ENCODE data around the gene PRDM16. TPM values are rescaled to one million over a fixed set of nuclear protein-coding genes. Genes with fewer than 3 reads are reported as not detected.

PRDM16 gene
- total and polyA plus RNA-seq, 2 donors (not counting 1 experiment from before 2014, with no cell fraction given), result 0.03 to 0.12 TPM

GRCh38 chr1:3469104-3469848 is 400.3 kb downstream of the PRDM16 start:
- Histone ChIP-seq H3K4me3 (ENCODE audit: control extremely low read depth in 1 of 5, extremely low read depth in 1 of 5, insufficient read depth in 1 of 5, low read depth in 2 of 5, low read length in 4 of 5) (no peak overlapping the region), H2AFZ (ENCODE audit: insufficient read depth, low read depth, low read length, poor library complexity, severe bottlenecking) (no peak overlapping the region), H3K27ac (ENCODE audit: low read length in 2 of 2) (no peak overlapping the region), H3K4me1 (ENCODE audit: control insufficient read depth in 2 of 2, insufficient read depth in 2 of 2, low read length in 2 of 2) (no peaks in the 10 kb centered on the region), H3K79me2 (ENCODE audit: control insufficient read depth, insufficient read depth, low read length) (no peaks in the 10 kb centered on the region), H3K27me3 (replicated peaks in 1 of 4; ENCODE audit: control extremely low read depth in 1 of 4, control insufficient read depth in 3 of 4, insufficient read depth in 4 of 4, low read length in 3 of 4) (no peaks in the 10 kb centered on the region), H3K36me3 (replicated peaks in 1 of 2; ENCODE audit: control extremely low read depth in 1 of 2, control insufficient read depth in 1 of 2, extremely low read depth in 1 of 2, insufficient read depth in 2 of 2, low read length in 1 of 2) (no peaks in the 10 kb centered on the region), H3K9me3 (ENCODE audit: control extremely low read depth in 1 of 3, control insufficient read depth in 2 of 3, insufficient read depth in 1 of 3, low read length in 2 of 3) (peaks cover 0 to 2% (median 0%) of the 10 kb centered on the region in 3 donors), H3K4me2 (replicated peaks; ENCODE audit: low read depth, low read length, poor library complexity, severe bottlenecking) (no peak overlapping the region), H3K9ac (ENCODE audit: low read length) (no peak overlapping the region), H4K20me1 (ENCODE audit: control insufficient read depth, insufficient read depth, low read length, poor library complexity, severe bottlenecking) (no peaks in the 10 kb centered on the region)
- no peak for TF ChIP-seq CTCF (IDR thresholded peaks at IDR 0.05)
- TF ChIP-seq EZH2 (IDR thresholded peaks at IDR 0.05; ENCODE audit: borderline replicate concordance, insufficient read depth, low read depth, low read length, poor library complexity, severe bottlenecking), result no peak
- CTCF ChIA-PET, result interaction anchor here (4.2 kb wide), 1 partner anchor 16 kb away, joined by 11 read pairs; no protein-coding TSS in a partner anchor
- Mint-ChIP-seq H3K9me3 (ENCODE audit: insufficient read depth) (no peaks in the 10 kb centered on the region), H3K4me3 (no peak overlapping the region), H3K4me1 (peaks cover 4% of the 10 kb centered on the region), H3K27ac (no peak overlapping the region), H3K27me3 (peaks cover 3% of the 10 kb centered on the region)
- intact Hi-C loops (cut with micrococcal nuclease), result no loop called here
- DNase-seq (no peak), ATAC-seq (ENCODE audit: low read depth) (no peak)
- WGBS (ENCODE audit: insufficient coverage), result 91% methylated on average over 31 of the region's 31 CpGs
- POLR2A ChIA-PET, result no interaction called here

GRCh38 chr1:3469849-3470649 is 401.0 kb downstream of the PRDM16 start:
- ChIA-PET CTCF (no interaction called here), POLR2A (no interaction called here)
- no peaks in the 10 kb centered on the region for H3K9me3 Mint-ChIP-seq (ENCODE audit: insufficient read depth)
- Histone ChIP-seq H3K9me3 (ENCODE audit: control extremely low read depth in 1 of 3, control insufficient read depth in 2 of 3, insufficient read depth in 1 of 3, low read length in 2 of 3) (peaks cover 0 to 3% (median 0%) of the 10 kb centered on the region in 3 donors), H3K27ac (ENCODE audit: low read length in 2 of 2) (no peak overlapping the region), H3K27me3 (replicated peaks in 1 of 4; ENCODE audit: control extremely low read depth in 1 of 4, control insufficient read depth in 3 of 4, insufficient read depth in 4 of 4, low read length in 3 of 4) (no peaks in the 10 kb centered on the region), H3K9ac (ENCODE audit: low read length) (no peak overlapping the region), H3K36me3 (replicated peaks in 1 of 2; ENCODE audit: control extremely low read depth in 1 of 2, control insufficient read depth in 1 of 2, extremely low read depth in 1 of 2, insufficient read depth in 2 of 2, low read length in 1 of 2) (no peaks in the 10 kb centered on the region), H2AFZ (ENCODE audit: insufficient read depth, low read depth, low read length, poor library complexity, severe bottlenecking) (no peak overlapping the region), H3K4me2 (replicated peaks; ENCODE audit: low read depth, low read length, poor library complexity, severe bottlenecking) (no peak overlapping the region), H3K79me2 (ENCODE audit: control insufficient read depth, insufficient read depth, low read length) (no peaks in the 10 kb centered on the region), H3K4me3 (ENCODE audit: control extremely low read depth in 1 of 5, extremely low read depth in 1 of 5, insufficient read depth in 1 of 5, low read depth in 2 of 5, low read length in 4 of 5) (no peak overlapping the region), H4K20me1 (ENCODE audit: control insufficient read depth, insufficient read depth, low read length, poor library complexity, severe bottlenecking) (no peaks in the 10 kb centered on the region), H3K4me1 (ENCODE audit: control insufficient read depth in 2 of 2, insufficient read depth in 2 of 2, low read length in 2 of 2) (no peaks in the 10 kb centered on the region)
- ATAC-seq (ENCODE audit: low read depth) (no peak), DNase-seq (no peak)
- H3K27me3 Mint-ChIP-seq, result peaks cover 3% of the 10 kb centered on the region
- no peak overlapping the region for H3K27ac Mint-ChIP-seq
- H3K4me1 Mint-ChIP-seq, result peaks cover 4% of the 10 kb centered on the region
- TF ChIP-seq EZH2 (IDR thresholded peaks at IDR 0.05; ENCODE audit: borderline replicate concordance, insufficient read depth, low read depth, low read length, poor library complexity, severe bottlenecking) (no peak), CTCF (IDR thresholded peaks at IDR 0.05) (no peak)
- intact Hi-C loops (cut with micrococcal nuclease), result no loop called here
- 90% methylated on average over 17 of the region's 17 CpGs for WGBS (ENCODE audit: insufficient coverage)
- H3K4me3 Mint-ChIP-seq, result no peak overlapping the region
